Hepatocyte (in vitro differentiated cells): Measurements from ENCODE around the gene CYP27B1. TPM values are rescaled to one million over a fixed set of nuclear protein-coding genes. Genes with fewer than 3 reads are reported as not detected.

Source experiments
- DNase-seq: peaks from one replicate; pipeline ENCODE4 v3.0.0-alpha.2; 2016; ENCODE audit warnings: low spot score
- H2AFZ ChIP-seq: fragments of 200-600 bp; sonication (generic); 2 replicates; pipeline ENCODE4 v1.6.0; 2016; ENCODE audit warnings: antibody characterized with exemption, mild to moderate bottlenecking
- H3K27ac ChIP-seq: fragments of 200-600 bp; sonication (generic); 2 replicates; pipeline ENCODE4 v1.5.1; 2016; ENCODE audit warnings: mild to moderate bottlenecking
- H3K27me3 ChIP-seq: fragments of 200-600 bp; sonication (generic); 2 replicates; pipeline ENCODE4 v1.6.1; 2016
- H3K36me3 ChIP-seq: fragments of 200-600 bp; sonication (generic); replicated peaks from 2 replicates; pipeline ENCODE4 v1.5.1; 2016; ENCODE audit warnings: low read depth; ENCODE audit not compliant: insufficient read depth
- H3K4me1 ChIP-seq: fragments of 200-600 bp; sonication (generic); 2 replicates; pipeline ENCODE4 v1.5.1; 2016; ENCODE audit warnings: mild to moderate bottlenecking, moderate library complexity; ENCODE audit not compliant: insufficient read depth
- H3K4me2 ChIP-seq: fragments of 200-600 bp; sonication (generic); 2 replicates; pipeline ENCODE4 v1.6.0; 2016
- H3K4me3 ChIP-seq: fragments of 200-600 bp; sonication (generic); 2 replicates; pipeline ENCODE4 v1.5.1; 2016; ENCODE audit warnings: mild to moderate bottlenecking
- H3K79me2 ChIP-seq: fragments of 200-600 bp; sonication (generic); 2 replicates; pipeline ENCODE4 v1.6.0; 2017; ENCODE audit warnings: mild to moderate bottlenecking
- H3K9me2 ChIP-seq: fragments of 200-600 bp; sonication (generic); replicated peaks from 2 replicates; pipeline ENCODE4 v1.6.0; 2017; ENCODE audit warnings: mild to moderate bottlenecking; ENCODE audit not compliant: insufficient read depth
- H3K9me3 ChIP-seq: fragments of 200-600 bp; sonication (generic); 2 replicates; pipeline ENCODE4 v1.5.1; 2016; ENCODE audit warnings: low read depth, mild to moderate bottlenecking
- H4K20me1 ChIP-seq: fragments of 200-600 bp; sonication (generic); 2 replicates; pipeline ENCODE4 v1.6.0; 2016; ENCODE audit warnings: mild to moderate bottlenecking; ENCODE audit not compliant: insufficient read depth, poor library complexity, severe bottlenecking
- CTCF ChIP-seq: fragments of 200-600 bp; sonication (generic); IDR thresholded peaks from 2 replicates; pipeline ENCODE4 v1.5.1; 2016; ENCODE audit warnings: antibody characterized with exemption, mild to moderate bottlenecking; ENCODE audit not compliant: poor library complexity
- EZH2 ChIP-seq: fragments of 200-600 bp; sonication (generic); IDR thresholded peaks from 2 replicates; pipeline ENCODE4 v1.6.1; 2016; ENCODE audit warnings: antibody characterized with exemption, mild to moderate bottlenecking, borderline replicate concordance
- EZH2phosphoT487 ChIP-seq: fragments of 200-600 bp; sonication (generic); IDR thresholded peaks from one replicate; pipeline ENCODE4 v1.6.1; 2018; ENCODE audit warnings: antibody characterized with exemption, mild to moderate bottlenecking, low read depth, moderate library complexity; ENCODE audit not compliant: unreplicated experiment, severe bottlenecking
- WGBS: methylation state at CpG from one replicate; pipeline ENCODE4 v1.1.6; 2016; ENCODE audit warnings: low lambda C conversion rate; ENCODE audit errors: missing lambda C conversion rate; 5-methylcytosine and 5-hydroxymethylcytosine counted together
- polyA plus RNA-seq: library from polyadenylated mRNA; unstranded; fragments of >200 nt; fragmentation: Nextera tagmentation; extraction: Ambion mirVana; gene quantifications from 2 replicates; pipeline ENCODE4 v1.2.1, GENCODE V29; 2016
- total RNA-seq: library from RNA; depleted of rRNA; stranded (reverse); fragments of >200 nt; gene quantifications from 2 replicates; pipeline ENCODE4 v1.2.3, GENCODE V29; 2014

Gene CYP27B1
- total and polyA plus RNA-seq, 2 experiments from 2014 or later, result 0.23 to 2.3 TPM

GRCh38 chr12:57754411-57755193 is 12.3 kb downstream of the CYP27B1 start, which contains the start of gene MARCHF9:
TSS of gene MARCHF9 (plus strand) at chr12:57755103. CDS start at chr12:57755529, 426 bp downstream.
- H3K9me3 ChIP-seq, result no peaks in the 10 kb centered on the region
- WGBS, result 8% methylated on average over 6 of the region's 41 CpGs
- peaks cover 31% of the 10 kb centered on the region for H3K79me2 ChIP-seq
- TF ChIP-seq CTCF (no peak), EZH2 (no peak), EZH2phosphoT487 (no peak)
- H3K9me2 ChIP-seq, result no peaks in the 10 kb centered on the region
- H3K36me3 ChIP-seq, result no peaks in the 10 kb centered on the region
- no peaks in the 10 kb centered on the region for H3K27me3 ChIP-seq
- peak within 1 kb of the TSS; percentile 79 for H3K27ac ChIP-seq
- H2AFZ ChIP-seq, result peak within 1 kb of the TSS; percentile 30
- H3K4me3 ChIP-seq, result peak within 1 kb of the TSS; percentile 56
- peaks cover 22% of the 10 kb centered on the region for H3K4me1 ChIP-seq
- DNase-seq, result peak; percentile 89
- peak within 1 kb of the TSS; percentile 85 for H3K4me2 ChIP-seq
- H4K20me1 ChIP-seq, result peaks cover 3% of the 10 kb centered on the region

- 24% methylated on average over 1 of the region's 1 CpG for WGBS
- Histone ChIP-seq H3K79me2 (peaks cover 39% of the 10 kb centered on the region), H3K27me3 (no peaks in the 10 kb centered on the region), H4K20me1 (peaks cover 3% of the 10 kb centered on the region), H3K4me3 (no peak overlapping the region), H3K9me2 (no peaks in the 10 kb centered on the region), H3K9me3 (no peaks in the 10 kb centered on the region), H3K4me1 (peaks cover 22% of the 10 kb centered on the region), H2AFZ (no peak overlapping the region), H3K36me3 (no peaks in the 10 kb centered on the region), H3K4me2 (peak overlapping the region; percentile 85), H3K27ac (peak overlapping the region; percentile 42)
- TF ChIP-seq EZH2phosphoT487, result no peak
- no peak for TF ChIP-seq CTCF
- TF ChIP-seq EZH2, result no peak
- DNase-seq, result no peak
These were observed 13.0 kb downstream of the CYP27B1 start for GRCh38 chr12:57753756-57754337.

- peaks cover 3% of the 10 kb centered on the region for H3K36me3 ChIP-seq
- 2% methylated on average over 5 of the region's 5 CpGs for WGBS
- H4K20me1 ChIP-seq, result peaks cover 3% of the 10 kb centered on the region
- H3K4me2 ChIP-seq, result peak overlapping the region; percentile 72
- no peaks in the 10 kb centered on the region for H3K27me3 ChIP-seq
- H2AFZ ChIP-seq, result peak overlapping the region; percentile 22
- no peaks in the 10 kb centered on the region for H3K9me2 ChIP-seq
- DNase-seq, result no peak
- H3K4me1 ChIP-seq, result peaks cover 22% of the 10 kb centered on the region
- TF ChIP-seq EZH2 (no peak), EZH2phosphoT487 (no peak), CTCF (no peak)
- peaks cover 38% of the 10 kb centered on the region for H3K79me2 ChIP-seq
- peak overlapping the region; percentile 54 for H3K27ac ChIP-seq
- no peak overlapping the region for H3K4me3 ChIP-seq
- no peaks in the 10 kb centered on the region for H3K9me3 ChIP-seq
These were observed 14.2 kb downstream of the CYP27B1 start for GRCh38 chr12:57752668-57753000.
